Kidney epithelial cell (primary cell): Measurements from ENCODE around the gene SLC10A4. TPM values are rescaled to one million over a fixed set of nuclear protein-coding genes. Genes with fewer than 3 reads are reported as not detected.

Experiments used
- DNase-seq: peaks from one replicate; pipeline ENCODE4 v3.0.0-alpha.2; 2010; ENCODE audit warnings: low read depth
- H3K27me3 ChIP-seq: 2 replicates; pipeline ENCODE4 v1.6.0; 2011; ENCODE audit warnings: low read length; ENCODE audit not compliant: control insufficient read depth, insufficient read depth
- H3K36me3 ChIP-seq: 2 replicates; pipeline ENCODE4 v1.5.1; 2011; ENCODE audit warnings: low read length; ENCODE audit not compliant: control insufficient read depth, insufficient read depth
- H3K4me3 ChIP-seq: 2 replicates; pipeline ENCODE4 v1.5.1; 2011; ENCODE audit warnings: low read depth, mild to moderate bottlenecking, control low read depth, low read length
- CTCF ChIP-seq: IDR thresholded peaks from 2 replicates; pipeline ENCODE4 v1.5.1; 2011; ENCODE audit warnings: mild to moderate bottlenecking, moderate library complexity, low read length, control low read depth, inconsistent platforms; ENCODE audit not compliant: insufficient read depth, poor library complexity, severe bottlenecking
- total RNA-seq: library from RNA; depleted of rRNA; stranded (reverse); fragments of >200 nt; gene quantifications from 2 replicates; pipeline ENCODE4 v1.2.3, GENCODE V29; 2015

The SLC10A4 gene
- total RNA-seq, 1 donor from 2014 or later, result 0.58 TPM

- H3K4me3 ChIP-seq, result no peak overlapping the region
- no peaks in the 10 kb centered on the region for H3K27me3 ChIP-seq
- peaks cover 2% of the 10 kb centered on the region for H3K36me3 ChIP-seq
- TF ChIP-seq CTCF, result no peak
- DNase-seq, result no peak
These were observed 35.0 kb downstream of the SLC10A4 start for GRCh38 chr4:48518143-48518542.

DNA sequence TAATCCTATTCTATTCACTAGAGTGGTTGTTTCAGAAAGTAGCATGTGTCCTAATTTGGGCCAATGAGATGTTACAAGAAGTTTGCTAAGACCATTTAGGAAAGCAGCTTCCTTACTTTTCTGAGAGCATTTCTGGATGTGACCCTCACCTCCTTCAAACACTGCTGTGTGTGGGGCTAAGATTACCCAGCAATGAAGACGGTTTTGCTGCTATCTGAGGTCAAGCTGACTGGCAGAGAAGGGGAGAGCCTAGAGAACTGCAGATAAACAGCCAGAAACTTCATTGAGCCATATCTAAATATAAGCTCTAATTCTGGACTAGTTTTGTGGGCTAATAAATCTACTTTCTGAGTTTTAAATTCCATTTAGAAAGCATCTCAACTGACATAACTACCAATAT, 43.3 kb downstream of the SLC10A4 start:
- H3K27me3 ChIP-seq, result no peaks in the 10 kb centered on the region
- TF ChIP-seq CTCF, result no peak
- DNase-seq, result no peak
- H3K4me3 ChIP-seq, result no peak overlapping the region
- H3K36me3 ChIP-seq, result peaks cover 2% of the 10 kb centered on the region

DNA sequence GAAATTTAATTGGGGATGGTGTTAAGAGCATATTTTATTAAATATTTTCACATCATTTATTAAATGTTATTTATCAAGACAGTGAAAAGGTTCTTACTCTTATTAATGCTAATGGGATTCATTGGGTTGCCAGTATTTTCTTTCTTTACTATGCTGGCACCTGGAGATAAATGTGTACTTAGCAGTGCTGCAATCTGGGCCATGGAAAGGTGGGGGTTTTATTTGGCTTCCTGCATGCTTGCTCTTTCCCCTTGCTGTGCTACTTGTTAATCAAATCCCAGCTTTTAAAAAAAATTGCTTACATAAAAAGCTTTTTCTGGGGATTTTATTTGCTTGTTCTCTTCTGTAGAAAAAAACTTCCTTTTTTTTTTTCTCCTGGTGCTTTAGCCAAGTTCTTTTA, 55.2 kb downstream of the SLC10A4 start:
- TF ChIP-seq CTCF, result no peak
- no peaks in the 10 kb centered on the region for H3K36me3 ChIP-seq
- no peak overlapping the region for H3K4me3 ChIP-seq
- no peaks in the 10 kb centered on the region for H3K27me3 ChIP-seq
- DNase-seq, result no peak

Other genes starting within 250 kb of the SLC10A4 start
- 1.8 and 3.2 TPM in 2 replicates for gene TEC, start 213.5 kb upstream of the SLC10A4 start, total RNA-seq
- gene SLAIN2, start 141.8 kb upstream of the SLC10A4 start, total RNA-seq, result 104 and 109 TPM in 2 replicates
- not detected in 2 replicates for gene ZAR1, start 6.9 kb downstream of the SLC10A4 start, total RNA-seq